ENCODE measurements around the gene FAM13A. TPM values are rescaled to one million over a fixed set of nuclear protein-coding genes. Genes with fewer than 3 reads are reported as not detected.

Gene FAM13A
- total and polyA plus RNA-seq, 4 experiments from 2014 or later: 9.6 to 19.7 (median 13.0) TPM

DNA sequence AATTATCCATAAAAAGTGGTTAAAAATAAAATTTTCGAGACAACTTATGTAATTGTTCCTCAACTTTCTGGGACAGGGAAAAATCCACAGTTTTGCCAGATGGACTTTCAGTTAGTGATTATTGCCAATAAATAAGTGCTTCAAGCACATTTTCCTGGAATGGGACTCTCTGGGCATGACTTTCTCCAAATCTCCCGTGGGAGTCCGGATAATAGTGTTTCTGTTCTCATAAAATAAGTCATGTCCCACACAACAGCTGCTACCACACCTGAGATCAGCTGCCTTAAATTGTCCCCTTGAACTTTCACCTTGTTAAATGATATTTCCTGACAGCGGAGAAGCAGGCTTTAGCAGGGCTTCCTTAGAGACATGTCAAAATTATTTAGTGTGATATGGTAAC, 226.0 kb downstream of the FAM13A start:
- Histone ChIP-seq H3K9me3 (ENCODE audit: control insufficient read depth in 1 of 2, low read length in 2 of 2) (no peaks in the 10 kb centered on the region), H3K36me3 (ENCODE audit: insufficient read depth, low read length) (no peaks in the 10 kb centered on the region), H3K27ac (ENCODE audit: low read depth, low read length) (no peak overlapping the region), H3K4me3 (ENCODE audit: low read length in 2 of 2) (no peak overlapping the region), H3K4me1 (ENCODE audit: insufficient read depth, low read length) (no peaks in the 10 kb centered on the region), H3K27me3 (ENCODE audit: insufficient read depth, low read length) (no peaks in the 10 kb centered on the region)
- H3K36me3 Mint-ChIP-seq: no peaks in the 10 kb centered on the region
- H3K27ac Mint-ChIP-seq: no peak overlapping the region
- peaks cover 0 to 2% of the 10 kb centered on the region in 2 donors for H3K27me3 Mint-ChIP-seq
- no peak overlapping the region for H3K4me3 Mint-ChIP-seq
- ChIA-PET POLR2A (ENCODE audit: partially characterized antibody) (no interaction called here), CTCF (ENCODE audit: partially characterized antibody) (interaction anchor here (3.0 to 4.1 kb wide), 2 partner anchors 12 to 192 kb away, joined by 10 to 15 read pairs; no protein-coding TSS in a partner anchor)
- intact Hi-C loops (cut with micrococcal nuclease): no loop called here
- no peaks in the 10 kb centered on the region for H3K9me3 Mint-ChIP-seq
- peaks cover 0 to 1% (median 0%) of the 10 kb centered on the region in 4 donors for H3K4me1 Mint-ChIP-seq
- no peak for DNase-seq

DNA sequence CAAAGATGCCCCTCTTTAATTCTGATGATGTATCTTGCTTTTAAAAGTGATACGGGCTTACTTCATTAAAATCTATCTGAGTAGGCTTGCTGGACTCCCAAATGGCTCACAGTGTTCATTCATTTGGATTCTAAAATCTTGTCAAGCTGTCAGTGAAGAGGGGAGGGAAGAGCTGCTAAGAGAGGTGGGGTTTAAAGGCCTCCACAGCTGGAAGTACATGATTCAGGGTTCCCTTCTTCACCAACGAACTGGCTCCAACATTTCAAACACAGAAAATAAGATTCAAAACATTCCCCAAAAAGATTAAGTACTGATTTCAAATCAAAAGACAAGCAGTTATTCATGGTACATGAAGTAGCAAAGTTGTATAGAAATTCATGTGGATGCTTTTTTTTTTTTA, 226.4 kb downstream of the FAM13A start:
- intact Hi-C loops (cut with micrococcal nuclease): no loop called here
- Mint-ChIP-seq H3K9me3 (no peaks in the 10 kb centered on the region), H3K4me3 (no peak overlapping the region), H3K27me3 (peaks cover 0 to 2% of the 10 kb centered on the region in 2 donors), H3K4me1 (peaks cover 0 to 1% (median 0%) of the 10 kb centered on the region in 4 donors), H3K27ac (no peak overlapping the region), H3K36me3 (no peaks in the 10 kb centered on the region)
- Histone ChIP-seq H3K36me3 (ENCODE audit: insufficient read depth, low read length) (no peaks in the 10 kb centered on the region), H3K4me1 (ENCODE audit: insufficient read depth, low read length) (no peaks in the 10 kb centered on the region), H3K27me3 (ENCODE audit: insufficient read depth, low read length) (no peaks in the 10 kb centered on the region), H3K27ac (ENCODE audit: low read depth, low read length) (no peak overlapping the region), H3K4me3 (ENCODE audit: low read length in 2 of 2) (no peak overlapping the region), H3K9me3 (ENCODE audit: control insufficient read depth in 1 of 2, low read length in 2 of 2) (no peaks in the 10 kb centered on the region)
- CTCF ChIA-PET (ENCODE audit: partially characterized antibody): interaction anchor here (3.0 to 4.1 kb wide), 2 partner anchors 11 to 193 kb away, joined by 10 to 15 read pairs; no protein-coding TSS in a partner anchor
- no peak for DNase-seq
- POLR2A ChIA-PET (ENCODE audit: partially characterized antibody): no interaction called here

DNA sequence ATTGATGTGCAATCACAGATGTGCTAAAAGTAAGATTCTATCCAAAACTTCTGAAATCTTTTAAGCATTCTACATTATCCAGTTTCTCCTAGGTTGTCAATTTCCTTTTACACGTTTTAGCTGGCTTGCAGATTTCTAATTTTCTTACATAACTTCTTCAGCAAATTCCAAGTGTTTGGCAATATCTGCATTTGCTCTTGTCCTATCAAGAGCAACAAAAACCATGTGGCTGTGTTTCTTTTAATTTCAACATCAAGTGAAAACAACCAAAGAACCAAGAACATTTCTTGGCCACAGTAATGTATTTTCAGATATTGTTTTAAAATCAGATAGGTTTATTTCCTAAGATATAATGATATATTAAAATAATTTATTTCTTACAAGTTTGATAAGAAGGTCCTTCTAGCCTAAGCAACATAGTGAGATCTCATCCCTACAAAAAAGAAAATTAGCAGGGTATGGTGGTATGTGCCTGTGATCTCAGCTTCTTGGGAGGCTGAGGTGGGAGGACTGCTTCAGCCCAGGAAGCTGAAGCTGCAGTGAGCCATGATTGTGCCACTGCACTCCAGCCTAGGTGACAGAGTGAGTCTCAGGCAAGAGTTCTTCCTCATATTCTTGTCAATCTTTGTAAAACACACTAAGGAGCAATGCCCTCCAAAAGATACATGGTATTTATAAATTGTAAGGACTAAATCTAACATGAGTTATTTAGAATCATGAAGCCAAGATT, 228.0 kb downstream of the FAM13A start:
- H3K9me3 Mint-ChIP-seq: no peaks in the 10 kb centered on the region
- Histone ChIP-seq H3K36me3 (ENCODE audit: insufficient read depth, low read length) (no peaks in the 10 kb centered on the region), H3K27ac (ENCODE audit: low read depth, low read length) (no peak overlapping the region), H3K4me1 (ENCODE audit: insufficient read depth, low read length) (peaks cover 4% of the 10 kb centered on the region), H3K9me3 (ENCODE audit: control insufficient read depth in 1 of 2, low read length in 2 of 2) (no peaks in the 10 kb centered on the region), H3K27me3 (ENCODE audit: insufficient read depth, low read length) (no peaks in the 10 kb centered on the region), H3K4me3 (ENCODE audit: low read length in 2 of 2) (no peak overlapping the region)
- no peak for DNase-seq
- intact Hi-C loops (cut with micrococcal nuclease): loop anchor here (10.0 kb wide), 1 partner anchor 486 kb away; no protein-coding TSS in a partner anchor
- ChIA-PET CTCF (ENCODE audit: partially characterized antibody) (interaction anchor here (3.0 to 4.1 kb wide), 2 partner anchors 9 to 194 kb away, joined by 10 to 15 read pairs; no protein-coding TSS in a partner anchor), POLR2A (ENCODE audit: partially characterized antibody) (no interaction called here)
- peaks cover 0 to 2% of the 10 kb centered on the region in 2 donors for H3K27me3 Mint-ChIP-seq
- H3K4me3 Mint-ChIP-seq: no peak overlapping the region
- peaks cover 0 to 1% (median 0%) of the 10 kb centered on the region in 4 donors for H3K4me1 Mint-ChIP-seq
- H3K27ac Mint-ChIP-seq: no peak overlapping the region
- no peaks in the 10 kb centered on the region for H3K36me3 Mint-ChIP-seq

DNA sequence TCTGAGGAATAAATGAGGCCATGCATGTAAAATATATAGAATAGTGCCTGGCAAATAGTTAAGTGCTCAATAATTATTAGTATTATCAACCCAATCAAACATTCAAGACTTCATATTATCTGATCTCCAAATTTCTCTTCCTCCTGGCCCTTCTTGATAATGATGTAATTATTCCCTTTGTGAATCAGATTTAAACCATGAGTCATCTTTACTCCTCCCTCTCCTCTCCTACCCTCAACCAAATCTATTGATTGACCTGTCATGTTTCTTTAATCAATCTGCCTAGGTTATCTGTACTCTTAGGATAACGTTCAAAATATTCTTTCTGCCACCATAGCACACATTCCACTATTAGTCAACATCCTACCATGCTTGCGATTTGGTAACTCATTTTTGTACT, 229.5 kb downstream of the FAM13A start:
- no peak for DNase-seq
- POLR2A ChIA-PET (ENCODE audit: partially characterized antibody): no interaction called here
- H3K4me1 Mint-ChIP-seq: peaks cover 7 to 15% (median 9%) of the 10 kb centered on the region in 4 donors
- intact Hi-C loops (cut with micrococcal nuclease): loop anchor here (10.0 kb wide), 1 partner anchor 487 kb away; no protein-coding TSS in a partner anchor
- no peak overlapping the region for H3K4me3 Mint-ChIP-seq
- H3K36me3 ChIP-seq (ENCODE audit: insufficient read depth, low read length): no peaks in the 10 kb centered on the region
- H3K27me3 ChIP-seq (ENCODE audit: insufficient read depth, low read length): no peaks in the 10 kb centered on the region
- H3K27ac Mint-ChIP-seq: no peak overlapping the region
- H3K4me3 ChIP-seq (ENCODE audit: low read length in 2 of 2): no peak overlapping the region
- peaks cover 0 to 1% of the 10 kb centered on the region in 2 donors for H3K36me3 Mint-ChIP-seq
- H3K27ac ChIP-seq (ENCODE audit: low read depth, low read length): no peak overlapping the region
- H3K27me3 Mint-ChIP-seq: peaks cover 0 to 2% of the 10 kb centered on the region in 2 donors
- H3K4me1 ChIP-seq (ENCODE audit: insufficient read depth, low read length): peaks cover 13% of the 10 kb centered on the region
- CTCF ChIA-PET (ENCODE audit: partially characterized antibody): no interaction called here
- H3K9me3 Mint-ChIP-seq: no peaks in the 10 kb centered on the region
- H3K9me3 ChIP-seq (ENCODE audit: control insufficient read depth in 1 of 2, low read length in 2 of 2): no peaks in the 10 kb centered on the region

DNA sequence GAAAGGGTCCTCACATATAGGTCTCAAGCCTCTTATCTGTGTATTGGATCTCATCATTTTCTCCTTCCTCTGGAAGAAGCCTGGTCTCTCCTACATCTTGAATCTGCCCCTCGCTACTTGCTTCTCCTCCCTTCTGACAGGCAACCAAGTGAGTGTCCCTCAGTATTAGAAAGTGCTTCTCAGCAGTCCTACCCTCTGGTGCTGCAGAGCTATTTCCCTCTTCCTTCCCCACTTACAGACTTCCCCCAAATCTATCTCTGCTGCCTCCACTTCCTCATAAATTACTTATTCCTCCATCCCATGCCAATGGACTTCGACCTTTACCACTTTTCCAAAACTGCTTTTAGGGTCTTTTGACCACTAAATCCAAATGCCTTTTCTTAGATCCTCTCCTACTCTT, 230.2 kb downstream of the FAM13A start:
- intact Hi-C loops (cut with micrococcal nuclease): loop anchor here (10.0 kb wide), 1 partner anchor 488 kb away; no protein-coding TSS in a partner anchor
- Histone ChIP-seq H3K27me3 (ENCODE audit: insufficient read depth, low read length) (no peaks in the 10 kb centered on the region), H3K27ac (ENCODE audit: low read depth, low read length) (no peak overlapping the region), H3K9me3 (ENCODE audit: control insufficient read depth in 1 of 2, low read length in 2 of 2) (no peaks in the 10 kb centered on the region), H3K4me1 (ENCODE audit: insufficient read depth, low read length) (peaks cover 13% of the 10 kb centered on the region), H3K4me3 (ENCODE audit: low read length in 2 of 2) (no peak overlapping the region), H3K36me3 (ENCODE audit: insufficient read depth, low read length) (no peaks in the 10 kb centered on the region)
- H3K4me3 Mint-ChIP-seq: no peak overlapping the region
- CTCF ChIA-PET (ENCODE audit: partially characterized antibody): no interaction called here
- POLR2A ChIA-PET (ENCODE audit: partially characterized antibody): no interaction called here
- peaks cover 9 to 19% (median 14%) of the 10 kb centered on the region in 4 donors for H3K4me1 Mint-ChIP-seq
- peaks cover 0 to 2% of the 10 kb centered on the region in 2 donors for H3K27me3 Mint-ChIP-seq
- H3K36me3 Mint-ChIP-seq: peaks cover 0 to 1% of the 10 kb centered on the region in 2 donors
- no peaks in the 10 kb centered on the region for H3K9me3 Mint-ChIP-seq
- H3K27ac Mint-ChIP-seq: no peak overlapping the region
- DNase-seq: no peak

DNA sequence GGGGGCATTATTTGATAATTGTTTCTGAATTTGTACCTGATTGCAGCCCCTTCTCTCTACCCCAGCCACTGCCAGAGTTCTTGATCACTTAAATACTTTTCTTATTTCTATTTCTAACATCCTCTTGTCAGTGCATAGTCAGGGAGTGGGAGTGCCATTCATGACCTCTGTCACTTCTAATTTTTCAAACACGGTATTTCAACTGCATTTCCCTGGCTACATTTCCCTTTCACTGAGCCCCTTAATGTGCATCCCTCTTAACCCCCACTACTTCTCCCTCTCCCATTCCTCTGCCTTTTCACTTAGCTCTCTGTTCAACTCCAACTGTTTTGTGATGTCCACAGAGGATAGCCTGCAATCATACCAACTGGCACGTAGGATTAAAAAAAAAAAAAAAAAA, 231.1 kb downstream of the FAM13A start:
- intact Hi-C loops (cut with micrococcal nuclease): loop anchor here (10.0 kb wide), 1 partner anchor 489 kb away; no protein-coding TSS in a partner anchor
- no peak for DNase-seq
- Mint-ChIP-seq H3K9me3 (no peaks in the 10 kb centered on the region), H3K27ac (no peak overlapping the region), H3K36me3 (peaks cover 0 to 1% of the 10 kb centered on the region in 2 donors), H3K4me3 (no peak overlapping the region), H3K27me3 (peaks cover 0 to 2% of the 10 kb centered on the region in 2 donors), H3K4me1 (peaks cover 9 to 21% (median 15%) of the 10 kb centered on the region in 4 donors)
- Histone ChIP-seq H3K27ac (ENCODE audit: low read depth, low read length) (no peak overlapping the region), H3K9me3 (ENCODE audit: control insufficient read depth in 1 of 2, low read length in 2 of 2) (no peaks in the 10 kb centered on the region), H3K27me3 (ENCODE audit: insufficient read depth, low read length) (no peaks in the 10 kb centered on the region), H3K36me3 (ENCODE audit: insufficient read depth, low read length) (no peaks in the 10 kb centered on the region), H3K4me3 (ENCODE audit: low read length in 2 of 2) (no peak overlapping the region), H3K4me1 (ENCODE audit: insufficient read depth, low read length) (peaks cover 21% of the 10 kb centered on the region)
- POLR2A ChIA-PET (ENCODE audit: partially characterized antibody): no interaction called here
- CTCF ChIA-PET (ENCODE audit: partially characterized antibody): interaction anchor here (0.7 kb wide), 1 partner anchor 23 kb away, joined by 3 read pairs; no protein-coding TSS in a partner anchor

Data from CD4-positive, alpha-beta memory T cell (primary cell).